BLaER1 (cell line): Measurements from ENCODE around the gene SORBS2.
A peak's percentile ranks its signal among the peaks of the same experiment; 100 is the strongest.

Experiments
- H3K27ac ChIP-seq: shearing (Covaris generic); formaldehyde crosslinking; 2 replicates; pipeline ENCODE4 v1.8.1; 2022
- H3K27me3 ChIP-seq: shearing (Covaris generic); formaldehyde crosslinking; 2 replicates; pipeline ENCODE4 v1.8.1; 2022
- H3K36me3 ChIP-seq: shearing (Covaris generic); formaldehyde crosslinking; 2 replicates; pipeline ENCODE4 v1.8.1; 2022
- H3K4me1 ChIP-seq: shearing (Covaris generic); formaldehyde crosslinking; 2 replicates; pipeline ENCODE4 v1.8.1; 2022
- H3K4me2 ChIP-seq: shearing (Covaris generic); formaldehyde crosslinking; 2 replicates; pipeline ENCODE4 v1.8.1; 2022
- H3K4me3 ChIP-seq: shearing (Covaris generic); formaldehyde crosslinking; 2 replicates; pipeline ENCODE4 v1.8.1; 2022
- H3K9ac ChIP-seq: shearing (Covaris generic); formaldehyde crosslinking; 2 replicates; pipeline ENCODE4 v1.8.1; 2022
- H3K9me3 ChIP-seq: shearing (Covaris generic); formaldehyde crosslinking; 2 replicates; pipeline ENCODE4 v1.8.1; 2022
- H4K20me1 ChIP-seq: shearing (Covaris generic); formaldehyde crosslinking; 2 replicates; pipeline ENCODE4 v1.8.1; 2022
- Cebpa-rat ChIP-seq: shearing (Covaris generic); IDR thresholded peaks from 2 replicates; pipeline ENCODE4 v1.8.1; 2022

Gene SORBS2

GRCh38 chr4:185542626-185543315 is 269.2 kb downstream of the SORBS2 start:
- H3K27me3 ChIP-seq = no peaks in the 10 kb centered on the region
- peaks cover 14% of the 10 kb centered on the region for H3K4me1 ChIP-seq
- TF ChIP-seq Cebpa-rat = no peak
- H3K9ac ChIP-seq = no peak overlapping the region
- H4K20me1 ChIP-seq = no peaks in the 10 kb centered on the region
- peak overlapping the region; percentile 44 for H3K4me2 ChIP-seq
- H3K9me3 ChIP-seq = no peaks in the 10 kb centered on the region
- H3K36me3 ChIP-seq = no peaks in the 10 kb centered on the region
- no peak overlapping the region for H3K4me3 ChIP-seq
- no peak overlapping the region for H3K27ac ChIP-seq

GRCh38 chr4:185541251-185541727 is 270.7 kb downstream of the SORBS2 start:
- Histone ChIP-seq H3K27ac (no peak overlapping the region), H3K4me2 (no peak overlapping the region), H3K4me1 (peaks cover 14% of the 10 kb centered on the region), H3K9ac (no peak overlapping the region), H3K36me3 (no peaks in the 10 kb centered on the region), H3K27me3 (peaks cover 11% of the 10 kb centered on the region), H3K4me3 (no peak overlapping the region), H4K20me1 (no peaks in the 10 kb centered on the region), H3K9me3 (no peaks in the 10 kb centered on the region)
- no peak for TF ChIP-seq Cebpa-rat

GRCh38 chr4:185540487-185541120 is 271.4 kb downstream of the SORBS2 start:
- no peak for TF ChIP-seq Cebpa-rat
- no peak overlapping the region for H3K4me2 ChIP-seq
- 0 out of 2 replicates have a peak, but pooled peaks cover 4% of the 10 kb centered on the region for H4K20me1 ChIP-seq
- H3K4me1 ChIP-seq = peaks cover 14% of the 10 kb centered on the region
- H3K36me3 ChIP-seq = no peaks in the 10 kb centered on the region
- H3K4me3 ChIP-seq = no peak overlapping the region
- no peak overlapping the region for H3K27ac ChIP-seq
- H3K9ac ChIP-seq = no peak overlapping the region
- no peaks in the 10 kb centered on the region for H3K9me3 ChIP-seq
- peaks cover 18% of the 10 kb centered on the region for H3K27me3 ChIP-seq

- Histone ChIP-seq H3K27ac (no peak overlapping the region), H3K4me3 (no peak overlapping the region), H3K4me2 (no peak overlapping the region), H3K9ac (no peak overlapping the region), H3K27me3 (peaks cover 23% of the 10 kb centered on the region), H3K4me1 (peaks cover 17% of the 10 kb centered on the region), H3K9me3 (peaks cover 2% of the 10 kb centered on the region; the same call in 1 of the 2 replicates), H4K20me1 (peaks cover 7% of the 10 kb centered on the region), H3K36me3 (no peaks in the 10 kb centered on the region)
- no peak for TF ChIP-seq Cebpa-rat
Observed at GRCh38 chr4:185540040-185540439, 272.0 kb downstream of the SORBS2 start.

- Histone ChIP-seq H3K27ac (no peak overlapping the region), H3K36me3 (no peaks in the 10 kb centered on the region), H3K9ac (no peak overlapping the region)
Observed at GRCh38 chr4:185538806-185539205, 273.2 kb downstream of the SORBS2 start.

GRCh38 chr4:185536411-185536709 is 275.6 kb downstream of the SORBS2 start:
- H3K36me3 ChIP-seq = no peaks in the 10 kb centered on the region
- no peak overlapping the region for H3K4me2 ChIP-seq
- no peak overlapping the region for H3K27ac ChIP-seq
- TF ChIP-seq Cebpa-rat = no peak
- H3K9ac ChIP-seq = no peak overlapping the region
- no peak overlapping the region for H3K4me3 ChIP-seq
- H3K9me3 ChIP-seq = peaks cover 6% of the 10 kb centered on the region; the same call in 1 of the 2 replicates
- H3K27me3 ChIP-seq = peaks cover 46% of the 10 kb centered on the region
- H3K4me1 ChIP-seq = 0 out of 2 replicates have a peak, but pooled peaks cover 5% of the 10 kb centered on the region
- peaks cover 13% of the 10 kb centered on the region for H4K20me1 ChIP-seq

More at GRCh38 chr4:185538806-185539205, 273.2 kb downstream of the SORBS2 start:
- H4K20me1 ChIP-seq = peaks cover 13% of the 10 kb centered on the region
- H3K27me3 ChIP-seq = peaks cover 36% of the 10 kb centered on the region
- peaks cover 6% of the 10 kb centered on the region; the same call in 1 of the 2 replicates for H3K9me3 ChIP-seq
- peaks cover 19% of the 10 kb centered on the region for H3K4me1 ChIP-seq
- H3K4me3 ChIP-seq = no peak overlapping the region
- H3K4me2 ChIP-seq = no peak overlapping the region
- TF ChIP-seq Cebpa-rat = no peak

- H3K9ac ChIP-seq = no peak overlapping the region
- H3K4me2 ChIP-seq = peak overlapping the region; percentile 71
Observed at GRCh38 chr4:185535612-185536410, 276.2 kb downstream of the SORBS2 start.

More at GRCh38 chr4:185535612-185536410, 276.2 kb downstream of the SORBS2 start:
- peaks cover 6% of the 10 kb centered on the region; the same call in 1 of the 2 replicates for H3K9me3 ChIP-seq
- peaks cover 46% of the 10 kb centered on the region for H3K27me3 ChIP-seq
- H3K27ac ChIP-seq = no peak overlapping the region
- no peaks in the 10 kb centered on the region for H3K36me3 ChIP-seq
- H4K20me1 ChIP-seq = peaks cover 13% of the 10 kb centered on the region
- no peak for TF ChIP-seq Cebpa-rat
- 0 out of 2 replicates have a peak, but pooled peaks cover 5% of the 10 kb centered on the region for H3K4me1 ChIP-seq
- peak overlapping the region; percentile 57 for H3K4me3 ChIP-seq
